ENCODE data around the gene CPT1C.

Gene CPT1C

DNA sequence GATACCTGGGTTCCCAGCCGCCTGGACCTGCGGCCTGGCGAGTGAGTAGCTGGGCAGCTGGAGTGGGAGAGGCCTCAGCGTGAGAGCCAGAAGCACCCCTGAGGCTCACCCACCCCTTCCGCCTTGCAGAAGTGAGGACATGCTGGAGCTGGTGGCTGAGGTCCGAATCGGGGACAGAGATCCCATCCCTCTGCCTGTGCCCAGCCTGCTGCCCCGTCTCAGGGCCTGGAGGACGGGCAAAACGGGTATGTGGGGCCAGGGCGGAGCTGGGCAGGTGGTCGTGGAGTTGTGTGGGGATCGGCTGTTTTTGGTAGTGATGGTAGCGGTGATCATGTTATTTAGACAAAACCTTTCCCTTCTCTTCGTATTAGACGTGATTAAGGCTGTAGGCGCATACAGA is 44.3 kb upstream of the CPT1C start:
- no peak overlapping the region for H3K4me3 ChIP-seq (replicated peaks; ENCODE audit: low read depth, low read length)
- no peak for DNase-seq (ENCODE audit: extremely low read depth, low read depth)
- TF ChIP-seq, protein P1, sequence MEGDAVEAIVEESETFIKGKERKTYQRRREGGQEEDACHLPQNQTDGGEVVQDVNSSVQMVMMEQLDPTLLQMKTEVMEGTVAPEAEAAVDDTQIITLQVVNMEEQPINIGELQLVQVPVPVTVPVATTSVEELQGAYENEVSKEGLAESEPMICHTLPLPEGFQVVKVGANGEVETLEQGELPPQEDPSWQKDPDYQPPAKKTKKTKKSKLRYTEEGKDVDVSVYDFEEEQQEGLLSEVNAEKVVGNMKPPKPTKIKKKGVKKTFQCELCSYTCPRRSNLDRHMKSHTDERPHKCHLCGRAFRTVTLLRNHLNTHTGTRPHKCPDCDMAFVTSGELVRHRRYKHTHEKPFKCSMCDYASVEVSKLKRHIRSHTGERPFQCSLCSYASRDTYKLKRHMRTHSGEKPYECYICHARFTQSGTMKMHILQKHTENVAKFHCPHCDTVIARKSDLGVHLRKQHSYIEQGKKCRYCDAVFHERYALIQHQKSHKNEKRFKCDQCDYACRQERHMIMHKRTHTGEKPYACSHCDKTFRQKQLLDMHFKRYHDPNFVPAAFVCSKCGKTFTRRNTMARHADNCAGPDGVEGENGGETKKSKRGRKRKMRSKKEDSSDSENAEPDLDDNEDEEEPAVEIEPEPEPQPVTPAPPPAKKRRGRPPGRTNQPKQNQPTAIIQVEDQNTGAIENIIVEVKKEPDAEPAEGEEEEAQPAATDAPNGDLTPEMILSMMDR (IDR thresholded peaks at IDR 0.05; ENCODE audit: low read depth, low read length, missing control alignments), result no peak

DNA sequence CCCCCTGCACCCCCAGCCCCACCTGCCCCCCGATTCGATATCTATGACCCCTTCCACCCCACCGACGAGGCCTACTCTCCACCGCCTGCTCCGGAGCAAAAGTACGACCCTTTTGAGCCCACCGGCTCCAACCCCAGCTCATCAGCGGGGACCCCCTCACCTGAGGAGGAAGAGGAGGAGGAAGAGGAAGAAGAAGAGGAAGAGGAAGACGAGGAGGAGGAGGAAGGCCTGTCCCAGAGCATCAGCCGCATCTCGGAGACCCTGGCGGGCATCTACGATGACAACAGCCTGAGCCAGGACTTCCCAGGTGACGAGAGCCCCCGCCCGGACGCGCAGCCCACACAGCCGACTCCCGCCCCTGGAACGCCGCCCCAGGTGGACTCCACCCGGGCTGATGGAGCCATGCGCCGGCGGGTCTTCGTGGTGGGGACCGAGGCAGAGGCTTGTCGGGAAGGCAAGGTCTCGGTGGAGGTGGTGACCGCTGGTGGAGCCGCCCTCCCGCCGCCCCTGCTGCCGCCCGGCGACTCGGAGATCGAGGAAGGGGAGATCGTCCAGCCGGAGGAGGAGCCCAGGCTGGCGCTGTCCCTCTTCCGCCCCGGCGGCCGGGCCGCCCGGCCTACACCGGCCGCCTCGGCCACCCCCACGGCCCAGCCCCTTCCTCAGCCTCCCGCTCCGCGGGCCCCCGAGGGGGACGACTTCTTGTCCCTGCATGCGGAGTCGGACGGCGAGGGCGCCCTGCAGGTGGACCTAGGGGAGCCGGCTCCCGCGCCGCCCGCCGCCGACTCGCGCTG is 39.7 kb upstream of the CPT1C start:
- DNase-seq (ENCODE audit: extremely low read depth, low read depth), result no peak
- TF ChIP-seq, protein P1 (IDR thresholded peaks at IDR 0.05; ENCODE audit: low read depth, low read length, missing control alignments), result no peak

DNA sequence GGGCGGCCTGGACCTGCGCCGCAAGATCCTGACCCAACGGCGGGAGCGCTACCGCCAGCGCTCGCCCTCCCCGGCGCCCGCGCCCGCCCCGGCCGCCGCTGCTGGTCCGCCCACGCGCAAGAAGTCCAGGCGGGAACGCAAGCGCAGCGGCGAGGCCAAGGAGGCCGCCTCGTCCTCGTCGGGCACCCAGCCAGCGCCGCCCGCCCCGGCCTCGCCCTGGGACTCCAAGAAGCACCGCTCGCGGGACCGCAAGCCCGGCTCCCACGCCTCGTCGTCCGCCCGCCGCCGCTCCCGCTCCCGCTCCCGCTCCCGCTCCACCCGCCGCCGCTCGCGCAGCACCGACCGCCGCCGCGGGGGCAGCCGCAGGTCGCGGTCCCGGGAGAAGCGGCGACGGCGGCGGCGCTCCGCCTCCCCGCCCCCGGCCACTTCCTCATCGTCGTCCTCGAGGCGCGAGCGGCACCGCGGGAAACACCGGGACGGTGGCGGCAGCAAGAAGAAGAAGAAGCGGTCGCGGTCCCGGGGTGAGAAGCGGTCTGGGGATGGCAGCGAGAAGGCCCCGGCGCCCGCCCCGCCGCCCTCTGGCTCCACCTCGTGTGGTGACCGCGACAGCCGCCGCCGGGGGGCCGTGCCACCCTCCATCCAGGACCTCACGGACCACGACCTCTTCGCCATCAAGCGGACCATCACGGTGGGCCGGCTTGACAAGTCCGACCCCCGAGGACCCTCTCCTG is 38.9 kb upstream of the CPT1C start:
- TF ChIP-seq, protein P1 (IDR thresholded peaks at IDR 0.05; ENCODE audit: low read depth, low read length, missing control alignments), result no peak
- no peak for DNase-seq (ENCODE audit: extremely low read depth, low read depth)
- no peak overlapping the region for H3K4me3 ChIP-seq (replicated peaks; ENCODE audit: low read depth, low read length)

More for the DNA sequence above, 39.7 kb upstream of the CPT1C start:
- H3K4me3 ChIP-seq (replicated peaks; ENCODE audit: low read depth, low read length), result no peak overlapping the region

DNA sequence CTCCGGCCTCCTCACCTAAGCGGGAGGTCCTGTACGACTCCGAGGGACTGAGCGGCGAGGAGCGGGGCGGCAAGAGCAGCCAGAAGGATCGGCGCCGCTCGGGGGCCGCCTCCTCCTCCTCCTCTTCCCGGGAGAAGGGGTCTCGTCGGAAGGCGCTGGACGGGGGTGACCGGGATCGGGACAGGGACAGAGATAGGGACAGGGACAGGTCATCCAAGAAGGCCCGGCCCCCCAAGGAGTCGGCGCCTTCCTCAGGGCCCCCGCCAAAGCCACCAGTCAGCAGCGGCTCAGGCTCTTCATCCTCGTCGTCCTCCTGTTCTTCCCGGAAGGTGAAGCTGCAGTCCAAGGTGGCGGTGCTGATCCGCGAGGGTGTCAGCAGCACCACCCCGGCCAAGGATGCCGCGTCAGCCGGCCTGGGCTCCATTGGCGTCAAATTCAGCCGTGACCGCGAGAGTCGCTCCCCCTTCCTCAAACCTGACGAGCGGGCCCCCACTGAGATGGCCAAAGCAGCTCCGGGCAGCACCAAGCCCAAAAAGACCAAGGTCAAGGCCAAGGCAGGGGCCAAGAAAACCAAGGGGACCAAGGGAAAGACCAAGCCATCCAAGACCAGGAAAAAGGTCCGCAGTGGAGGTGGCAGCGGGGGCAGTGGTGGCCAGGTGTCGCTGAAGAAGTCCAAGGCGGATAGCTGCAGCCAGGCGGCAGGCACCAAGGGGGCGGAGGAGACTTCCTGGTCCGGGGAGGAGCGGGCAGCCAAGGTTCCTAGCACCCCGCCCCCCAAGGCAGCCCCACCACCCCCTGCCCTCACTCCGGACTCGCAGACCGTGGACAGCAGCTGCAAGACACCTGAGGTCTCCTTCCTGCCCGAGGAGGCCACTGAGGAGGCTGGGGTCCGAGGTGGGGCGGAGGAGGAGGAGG is 38.1 kb upstream of the CPT1C start:
- TF ChIP-seq, protein P1 (IDR thresholded peaks at IDR 0.05; ENCODE audit: low read depth, low read length, missing control alignments), result no peak
- DNase-seq (ENCODE audit: extremely low read depth, low read depth), result no peak
- H3K4me3 ChIP-seq (replicated peaks; ENCODE audit: low read depth, low read length), result no peak overlapping the region

DNA sequence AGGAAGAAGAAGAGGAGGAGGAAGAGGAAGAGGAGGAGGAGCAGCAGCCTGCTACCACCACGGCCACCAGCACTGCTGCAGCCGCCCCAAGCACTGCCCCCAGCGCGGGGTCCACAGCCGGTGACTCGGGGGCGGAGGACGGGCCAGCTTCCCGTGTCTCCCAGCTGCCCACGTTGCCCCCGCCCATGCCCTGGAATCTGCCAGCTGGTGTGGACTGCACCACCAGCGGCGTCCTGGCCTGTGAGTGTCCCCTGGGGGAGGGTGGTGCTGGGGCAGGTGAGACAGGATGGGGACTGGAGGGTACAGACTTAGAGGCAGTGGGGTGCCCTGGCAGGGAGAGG is 37.5 kb upstream of the CPT1C start:
- DNase-seq (ENCODE audit: extremely low read depth, low read depth), result no peak
- TF ChIP-seq, protein P1 (IDR thresholded peaks at IDR 0.05; ENCODE audit: low read depth, low read length, missing control alignments), result no peak
- H3K4me3 ChIP-seq (replicated peaks; ENCODE audit: low read depth, low read length), result no peak overlapping the region

DNA sequence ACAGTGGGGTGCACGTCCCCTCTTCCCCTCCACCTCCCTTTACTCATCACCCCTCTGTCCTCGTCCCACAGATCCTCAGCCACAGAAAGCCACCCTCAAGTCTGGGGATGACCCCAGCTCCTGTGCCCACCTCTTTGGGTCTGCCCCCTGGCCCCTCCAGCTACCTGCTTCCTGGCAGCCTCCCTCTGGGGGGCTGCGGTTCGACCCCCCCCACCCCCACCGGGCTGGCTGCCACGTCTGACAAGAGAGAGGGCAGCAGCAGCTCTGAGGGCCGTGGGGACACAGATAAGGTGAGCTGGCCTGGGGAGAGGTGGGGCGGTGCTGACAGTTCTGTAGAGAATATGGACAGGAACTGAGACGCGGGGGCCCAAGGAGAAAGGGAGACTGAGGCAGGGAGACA is 36.3 kb upstream of the CPT1C start:
- TF ChIP-seq, protein P1 (IDR thresholded peaks at IDR 0.05; ENCODE audit: low read depth, low read length, missing control alignments), result no peak
- no peak for DNase-seq (ENCODE audit: extremely low read depth, low read depth)
- H3K4me3 ChIP-seq (replicated peaks; ENCODE audit: low read depth, low read length), result no peak overlapping the region
